ENCODE results near the gene HSD11B1L.
A peak's percentile ranks its signal among the peaks of the same experiment; 100 is the strongest.

Gene HSD11B1L

DNA sequence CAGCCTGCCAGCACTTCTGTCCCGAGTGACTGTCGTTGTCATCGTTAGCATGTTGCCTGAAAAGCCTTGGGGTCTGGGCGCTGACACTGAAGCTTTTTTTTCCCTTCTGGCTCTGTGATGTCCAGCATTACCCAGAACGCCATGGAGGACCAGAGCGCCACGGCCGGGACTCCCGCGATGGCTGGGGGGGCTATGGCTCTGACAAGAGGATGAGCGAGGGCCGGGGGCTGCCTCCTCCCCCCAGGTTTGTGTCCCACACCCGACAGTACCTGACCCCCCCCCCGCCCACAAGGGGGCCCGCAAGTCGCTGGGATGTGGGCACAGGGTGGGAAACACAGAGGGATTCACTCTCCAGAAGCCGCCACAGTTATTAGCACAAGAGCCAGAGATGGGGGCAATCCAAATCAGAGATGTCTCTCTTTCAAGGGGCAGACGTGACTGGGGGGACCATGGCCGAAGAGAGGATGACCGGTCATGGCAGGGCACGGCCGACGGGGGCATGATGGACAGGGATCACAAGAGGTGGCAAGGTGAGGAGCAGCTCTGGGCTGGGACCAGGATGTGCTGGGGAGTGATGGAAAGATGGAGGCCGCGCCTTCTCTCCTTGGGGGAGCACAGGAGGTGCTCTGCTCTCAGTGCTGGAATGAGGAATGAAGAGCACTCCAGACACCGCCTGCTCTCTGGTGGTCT is 13.8 kb upstream of the HSD11B1L start:
- DNase-seq (ENCODE audit: low read depth): no peak

DNA sequence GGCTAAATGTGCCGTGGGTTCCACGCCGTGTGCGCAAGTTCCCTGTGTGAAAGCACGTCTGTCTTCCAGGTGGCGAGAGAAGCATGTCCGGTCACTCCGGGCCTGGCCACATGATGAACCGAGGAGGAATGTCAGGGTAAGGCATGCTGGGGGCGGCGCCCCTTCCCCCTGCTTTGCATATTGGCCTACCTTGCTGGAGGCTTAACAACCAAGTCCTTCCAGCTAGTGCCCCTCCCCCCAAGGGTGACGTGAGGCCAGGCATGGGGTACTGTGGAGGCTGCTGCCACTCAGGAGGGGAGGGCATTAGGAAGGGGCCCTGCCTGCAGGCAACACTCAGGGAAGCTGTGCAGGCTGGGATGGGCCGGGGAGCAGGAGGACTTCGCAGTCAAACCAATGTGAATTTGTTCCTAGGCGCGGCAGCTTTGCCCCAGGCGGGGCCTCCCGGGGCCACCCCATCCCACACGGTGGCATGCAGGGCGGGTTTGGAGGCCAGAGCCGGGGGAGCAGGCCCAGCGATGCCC is 13.0 kb upstream of the HSD11B1L start:
- DNase-seq (ENCODE audit: low read depth): no peak

DNA sequence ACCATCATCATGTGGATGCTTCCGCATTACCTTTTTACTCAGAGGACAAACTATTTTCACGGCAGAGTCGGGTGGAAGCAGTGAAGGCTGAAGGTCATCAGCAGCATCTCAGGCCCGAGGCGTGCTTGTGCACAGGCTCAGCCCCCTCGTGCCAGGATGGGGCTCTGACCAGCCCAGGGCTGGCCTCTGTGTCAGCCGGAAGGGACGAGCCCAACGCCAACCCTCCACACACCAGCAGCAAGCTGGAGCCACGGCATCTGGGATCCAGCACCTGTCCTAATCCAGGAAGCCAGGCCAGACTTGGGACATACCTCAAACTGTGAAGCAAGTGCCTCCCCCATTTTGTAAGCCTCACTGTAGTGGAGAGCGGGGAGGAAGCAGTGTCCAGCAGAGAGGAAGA is 11.6 kb upstream of the HSD11B1L start:
- no peak for DNase-seq (ENCODE audit: low read depth)

DNA sequence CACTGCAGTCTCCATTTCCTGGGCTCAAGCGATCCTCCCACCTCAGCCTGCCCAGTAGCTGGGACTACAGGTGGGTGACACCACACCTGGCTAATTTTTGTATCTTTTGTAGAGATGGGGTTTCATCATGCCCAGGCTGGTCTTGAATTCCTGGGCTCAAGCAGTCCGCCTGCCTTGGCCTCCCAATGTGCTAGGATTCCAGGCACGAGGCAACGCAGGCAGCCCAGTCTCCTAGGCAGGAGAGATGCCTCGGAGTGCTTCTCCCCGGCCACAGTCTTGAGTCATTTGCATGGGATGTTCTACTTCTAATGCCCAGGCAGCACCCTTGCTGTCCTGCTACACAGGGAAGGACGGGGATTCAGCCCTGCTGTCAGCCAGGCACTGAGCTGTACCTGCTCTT is 9.2 kb upstream of the HSD11B1L start:
- DNase-seq (ENCODE audit: low read depth): no peak

DNA sequence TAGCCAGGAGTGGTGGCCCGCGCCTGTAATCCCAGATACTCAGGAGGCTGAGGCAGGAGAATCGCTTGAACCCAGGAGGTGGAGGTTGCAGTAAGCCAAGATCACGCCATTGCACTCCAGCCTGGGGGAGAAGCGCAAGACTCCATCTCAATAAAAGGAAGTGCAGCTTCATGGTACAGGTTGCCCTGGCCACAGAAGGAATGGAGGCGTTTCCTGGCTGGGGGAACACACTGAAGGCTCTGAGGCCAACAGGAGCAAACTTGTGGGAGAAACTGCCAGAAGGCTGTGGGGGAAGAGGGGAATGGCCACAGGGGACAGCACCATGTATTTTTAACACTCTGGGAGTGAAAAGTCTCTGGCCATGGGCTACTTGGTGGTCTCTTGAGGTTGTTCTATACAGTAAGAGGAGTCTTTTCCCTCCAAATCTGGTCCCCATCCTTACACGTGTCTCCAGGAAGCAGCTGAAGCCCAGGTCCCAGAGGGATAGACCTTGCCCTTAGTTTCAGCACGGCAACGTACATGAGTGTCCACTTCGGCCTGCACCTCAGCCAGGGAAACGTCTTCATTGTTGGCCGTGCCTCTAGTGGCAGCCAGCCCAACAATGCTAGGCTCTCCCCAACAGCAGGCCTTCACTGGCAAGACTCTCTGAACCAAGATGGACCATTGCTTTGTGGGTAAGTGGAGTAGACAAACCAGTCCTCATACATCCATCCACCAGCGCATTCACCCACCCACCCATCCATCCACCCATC is 7.9 kb upstream of the HSD11B1L start:
- no peak for DNase-seq (ENCODE audit: low read depth)

DNA sequence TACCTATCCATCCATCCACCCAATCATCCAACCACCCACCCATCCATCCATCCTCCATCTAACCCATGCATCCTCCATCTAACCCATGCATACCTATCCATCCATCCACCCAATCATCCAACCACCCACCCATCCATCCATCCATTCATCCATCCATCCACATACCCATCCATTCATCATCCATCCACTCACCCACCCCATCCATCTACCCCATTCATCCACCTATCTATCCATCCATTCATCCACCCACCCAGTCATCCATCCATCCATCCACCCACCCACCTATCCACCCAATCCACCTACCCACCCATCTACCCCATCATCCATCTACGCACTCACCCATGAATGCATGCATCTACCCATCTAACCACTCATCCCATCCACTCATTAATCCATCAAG is 7.1 kb upstream of the HSD11B1L start:
- no peak for DNase-seq (ENCODE audit: low read depth)

DNA sequence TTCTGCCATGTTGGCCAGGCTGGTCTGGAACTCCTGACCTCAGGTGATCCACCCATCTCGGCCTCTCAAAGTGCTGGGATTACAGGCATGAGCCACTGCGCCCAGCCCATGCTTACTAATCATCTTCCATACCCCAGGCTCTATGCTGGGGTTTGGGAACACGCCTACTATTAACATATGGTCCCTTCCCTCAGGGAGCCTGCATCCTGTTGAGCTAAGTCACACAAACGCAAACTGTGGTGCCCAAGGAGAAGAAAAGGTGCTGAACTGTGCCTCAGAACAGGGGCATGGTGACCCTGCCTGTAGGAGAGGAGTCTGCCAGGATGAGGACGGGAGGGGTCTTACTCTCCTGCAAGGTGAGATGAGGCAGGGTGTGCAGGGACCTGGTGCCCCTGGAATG is 6.1 kb upstream of the HSD11B1L start:
- DNase-seq (ENCODE audit: low read depth): no peak

DNA sequence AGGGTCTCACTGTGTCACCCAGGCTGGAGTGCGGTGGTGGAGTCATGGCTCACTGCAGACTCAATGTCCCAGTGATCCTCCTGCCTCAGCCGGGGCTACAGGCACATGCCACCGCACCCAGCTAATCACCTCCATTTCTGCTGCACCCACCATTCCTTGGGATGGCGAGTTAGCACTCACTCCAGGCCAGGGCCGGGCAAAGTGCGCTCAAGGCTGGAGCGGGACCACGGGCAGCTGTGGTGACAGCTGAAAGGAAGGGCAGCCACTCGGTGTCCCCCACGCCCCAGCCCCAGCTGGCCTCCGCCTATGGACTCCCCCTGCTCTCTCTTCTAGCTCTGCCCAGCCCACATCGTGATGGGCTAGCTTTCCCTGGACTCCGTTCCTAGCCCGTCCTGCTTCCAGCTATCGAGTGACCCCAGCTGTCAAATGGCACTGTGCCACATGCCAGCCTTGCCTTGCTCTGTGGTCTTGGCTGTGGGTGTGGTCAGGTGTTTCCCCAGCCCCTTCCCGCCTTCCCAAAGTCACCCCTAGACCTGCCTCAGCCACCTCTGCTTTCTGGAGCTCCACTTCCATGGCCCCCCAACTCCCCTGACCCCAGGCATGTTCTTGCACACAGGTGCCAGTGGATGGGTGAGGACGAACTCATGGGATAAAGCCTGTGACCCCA is 4.6 kb upstream of the HSD11B1L start:
- DNase-seq (ENCODE audit: low read depth): no peak

DNA sequence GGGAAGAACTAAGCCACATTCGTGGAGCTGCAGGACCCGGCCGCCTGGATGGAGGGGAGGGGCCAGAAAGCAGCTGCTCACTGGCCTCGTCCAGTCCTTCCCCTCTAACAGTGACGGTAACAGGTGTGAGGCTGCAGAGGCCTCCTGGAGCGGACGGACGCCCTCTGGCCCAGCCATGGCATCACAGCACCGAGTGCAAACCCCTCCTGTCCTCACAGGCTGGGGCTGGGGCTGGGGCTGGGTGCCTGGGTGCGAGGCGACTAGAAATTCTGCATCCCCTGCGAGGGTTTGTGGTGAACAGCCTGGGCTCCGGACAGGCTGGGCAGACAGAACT is 4.1 kb upstream of the HSD11B1L start:
- DNase-seq (ENCODE audit: low read depth): no peak

DNA sequence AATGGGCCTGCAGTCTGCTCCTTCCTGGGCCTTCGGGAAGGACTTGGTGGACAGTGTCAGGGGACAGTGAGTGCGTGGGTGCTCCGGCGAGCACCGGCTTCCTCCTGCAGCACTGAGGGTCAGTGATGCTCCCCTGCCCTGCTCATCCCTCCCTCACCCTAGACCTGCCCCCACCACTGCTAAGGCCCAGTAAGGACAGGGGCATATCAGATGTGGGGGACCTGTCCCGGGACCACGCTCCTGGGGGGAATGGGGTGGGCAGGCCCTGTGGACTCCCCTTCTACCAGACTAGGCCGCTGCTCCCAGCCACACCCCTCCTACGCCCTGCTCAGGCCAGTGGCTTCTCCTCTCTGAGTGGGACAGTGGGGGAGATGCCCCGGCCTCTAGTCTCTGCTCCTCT is 3.7 kb upstream of the HSD11B1L start:
- DNase-seq (ENCODE audit: low read depth): no peak

DNA sequence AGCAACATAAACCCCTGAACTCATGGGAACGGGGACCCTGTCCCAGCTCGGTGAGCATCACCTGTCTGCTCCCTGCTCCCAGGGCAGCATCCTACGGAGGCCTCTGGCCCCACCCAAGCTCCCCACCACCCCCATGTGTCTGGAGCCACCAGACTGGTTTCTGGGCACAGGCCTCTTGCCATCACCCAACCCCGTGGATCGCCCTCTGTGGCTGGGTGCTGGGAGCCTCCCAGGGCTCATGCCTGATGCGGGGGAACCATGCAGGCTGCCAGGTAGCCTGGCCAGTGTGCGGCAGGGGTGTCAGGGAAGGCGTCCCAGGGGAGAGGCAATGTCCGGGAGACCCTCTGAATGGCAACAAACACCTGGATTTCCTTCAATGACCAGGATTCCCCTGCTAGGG is 3.2 kb upstream of the HSD11B1L start:
- no peak for DNase-seq (ENCODE audit: low read depth)

DNA sequence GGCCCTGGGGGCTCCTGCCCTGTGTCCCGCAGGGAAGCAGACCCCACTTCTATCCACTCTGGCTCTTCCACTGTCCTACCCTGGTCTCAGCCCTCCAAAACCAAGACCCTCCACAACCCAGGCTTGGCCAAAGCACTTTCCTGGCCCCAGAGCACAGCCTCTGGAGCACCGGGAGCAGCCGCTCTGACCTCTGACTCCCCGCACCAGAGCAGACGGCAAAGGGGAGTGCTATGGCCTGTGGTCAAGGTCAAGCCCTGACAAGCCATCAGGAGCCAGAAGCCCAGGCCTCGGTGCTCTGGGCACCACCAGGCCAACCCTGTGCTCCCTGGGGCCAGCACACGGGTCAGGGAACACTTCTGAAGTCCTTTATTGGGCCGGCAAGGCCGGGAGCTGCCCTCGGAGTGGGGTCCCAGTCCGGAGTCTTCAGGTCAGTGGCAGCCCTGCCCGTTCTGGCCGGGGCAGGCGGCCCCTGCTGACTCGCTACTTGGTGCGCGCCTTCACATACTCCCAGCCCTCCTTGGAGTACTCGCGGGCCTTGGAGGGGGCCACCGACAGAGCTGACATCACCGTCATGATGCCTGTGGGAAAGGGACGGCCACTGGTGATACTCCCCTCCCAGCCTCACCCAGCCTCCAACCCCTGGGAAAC is 2.6 kb upstream of the HSD11B1L start:
- DNase-seq (ENCODE audit: low read depth): no peak

DNA sequence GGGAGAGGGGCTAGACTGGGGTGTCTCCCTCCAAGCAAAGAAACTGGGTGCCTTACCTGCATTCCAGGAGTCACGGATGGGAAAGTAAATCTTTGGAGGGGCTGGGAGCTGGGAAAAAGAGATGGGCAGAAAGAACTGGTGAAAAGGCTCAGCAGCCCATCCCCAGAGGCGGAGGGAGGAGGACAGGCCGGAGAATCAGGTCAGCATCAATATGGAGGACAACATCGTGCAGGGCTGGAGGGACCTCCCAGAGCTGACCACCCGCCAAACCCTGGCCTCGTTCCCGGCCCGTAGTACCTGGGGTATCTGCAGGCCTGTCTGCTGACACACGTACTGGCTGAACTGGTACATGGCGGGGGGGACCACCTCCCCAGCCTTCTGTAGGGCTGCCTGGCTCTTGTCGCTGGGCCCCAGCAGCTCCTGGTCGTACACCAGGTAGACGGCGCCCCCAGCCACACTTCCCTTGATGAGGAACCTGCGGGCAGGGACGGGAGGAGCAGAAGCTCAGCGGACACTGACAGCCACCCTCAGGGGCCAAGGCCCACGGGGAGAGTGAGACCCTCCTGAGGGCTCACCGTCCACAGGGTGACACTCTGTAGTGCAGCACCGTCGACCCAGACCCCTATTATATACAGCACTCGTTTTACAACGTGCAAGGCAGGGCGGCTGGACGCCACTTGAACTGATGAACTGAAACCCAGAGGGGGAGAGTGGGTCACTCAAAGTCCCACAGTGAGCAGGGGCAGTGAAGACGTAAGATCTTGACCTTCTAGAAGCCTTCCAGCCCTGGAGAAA is 1.3 kb upstream of the HSD11B1L start:
- DNase-seq (ENCODE audit: low read depth): no peak

DNA sequence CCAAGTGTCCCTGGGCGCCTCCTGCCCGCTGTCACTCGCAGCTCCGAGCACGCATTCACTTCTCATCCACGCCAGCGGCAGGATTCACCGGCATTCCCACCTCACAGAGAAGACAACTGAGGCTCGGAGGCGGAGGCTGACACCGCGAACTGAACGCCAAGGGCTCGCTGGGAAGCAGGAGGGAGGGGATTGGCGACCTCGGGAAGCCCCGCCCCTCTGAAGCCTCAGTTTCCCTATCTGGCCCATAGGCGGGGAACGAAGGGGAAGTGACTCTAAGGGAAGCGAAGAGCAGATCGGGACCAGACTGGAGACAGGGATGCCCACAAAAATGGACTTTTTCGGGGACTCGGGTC is 767 bp upstream of the HSD11B1L start:
- DNase-seq (ENCODE audit: low read depth): no peak

DNA sequence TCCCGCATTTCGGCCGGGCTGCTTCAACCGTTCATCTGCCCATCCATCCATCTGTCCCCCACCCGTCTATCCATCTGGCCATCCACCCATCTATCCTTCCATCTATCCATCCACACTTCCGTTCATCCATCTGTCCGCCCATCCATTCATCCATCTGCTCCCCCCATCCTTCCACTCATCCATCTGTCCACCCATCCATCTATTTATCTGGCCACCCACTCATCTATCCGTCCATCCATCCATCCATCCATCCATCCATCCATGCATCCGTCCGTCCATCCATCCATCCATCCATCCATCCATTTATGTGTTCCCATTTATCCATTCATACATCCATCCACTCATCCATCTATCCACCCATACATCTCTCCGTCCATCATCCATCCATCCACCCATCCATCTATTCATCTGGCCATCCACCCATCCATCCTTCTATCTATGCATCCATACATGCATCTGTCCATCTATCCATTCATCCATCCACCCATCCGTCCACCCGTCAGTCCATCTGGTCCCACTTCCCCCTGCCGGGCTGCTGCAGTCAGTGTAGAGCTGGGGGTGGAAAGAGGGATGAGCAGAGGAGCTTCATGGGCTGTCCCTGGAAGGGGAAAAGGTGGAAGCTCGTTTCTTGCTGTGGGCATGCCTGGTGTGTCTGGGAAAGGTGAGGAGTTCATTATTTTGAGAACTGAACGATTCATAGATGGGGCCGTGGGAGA is 722 bp downstream of the HSD11B1L start:
- no peak for DNase-seq (ENCODE audit: low read depth)

DNA sequence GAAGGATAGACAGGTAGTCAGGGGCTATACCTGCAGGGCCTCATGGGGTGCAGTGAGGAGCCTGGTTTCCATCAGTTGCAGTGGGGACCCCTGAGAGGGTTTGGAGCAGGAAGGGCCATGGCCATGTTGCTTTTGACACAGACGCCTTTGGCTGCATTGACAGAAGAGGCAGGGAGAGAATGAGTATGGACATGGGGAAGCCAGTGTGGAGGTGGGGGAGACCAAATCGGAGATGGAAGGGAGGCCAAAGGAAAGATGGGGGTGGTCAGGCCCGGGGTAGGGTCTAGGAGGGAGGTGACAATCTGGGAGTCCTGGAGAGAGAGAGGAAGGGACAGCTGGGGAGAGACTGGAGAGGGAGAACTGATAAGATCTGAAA is 1.3 kb downstream of the HSD11B1L start:
- no peak for DNase-seq (ENCODE audit: low read depth)

DNA sequence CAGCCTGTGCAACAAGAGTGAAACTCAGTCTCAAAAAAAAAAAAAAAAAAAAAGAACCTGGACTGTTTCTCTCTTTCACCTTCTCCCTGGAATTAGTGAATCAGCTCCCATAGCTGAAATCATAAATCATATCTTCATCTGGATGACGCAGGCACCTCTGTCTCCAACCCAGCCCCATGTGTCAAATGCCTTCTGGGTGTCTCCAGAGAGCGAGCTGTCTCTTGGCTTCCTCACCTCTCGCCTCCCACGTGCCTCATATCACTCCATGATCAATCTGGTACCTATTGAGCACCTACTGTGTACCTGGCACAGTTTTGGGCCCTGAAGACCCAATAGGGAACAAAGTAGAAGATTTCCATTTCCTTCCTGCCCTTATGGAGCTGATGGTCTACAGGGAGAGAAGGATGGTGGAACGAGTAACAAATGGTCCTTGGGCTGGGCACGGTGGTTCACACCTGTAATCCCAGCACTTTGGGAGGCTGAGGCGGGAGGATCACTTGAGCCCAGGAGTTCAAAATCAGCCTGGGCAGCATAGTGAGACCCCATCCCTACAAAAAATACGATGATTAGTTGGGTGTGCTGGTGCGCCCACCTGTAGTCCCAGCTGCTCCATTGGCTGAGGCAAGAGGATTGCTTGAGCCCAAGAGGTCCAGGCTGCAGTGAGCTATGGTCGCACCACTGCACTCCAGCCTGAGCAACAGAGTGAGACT is 2.5 kb downstream of the HSD11B1L start:
- DNase-seq (ENCODE audit: low read depth): no peak

DNA sequence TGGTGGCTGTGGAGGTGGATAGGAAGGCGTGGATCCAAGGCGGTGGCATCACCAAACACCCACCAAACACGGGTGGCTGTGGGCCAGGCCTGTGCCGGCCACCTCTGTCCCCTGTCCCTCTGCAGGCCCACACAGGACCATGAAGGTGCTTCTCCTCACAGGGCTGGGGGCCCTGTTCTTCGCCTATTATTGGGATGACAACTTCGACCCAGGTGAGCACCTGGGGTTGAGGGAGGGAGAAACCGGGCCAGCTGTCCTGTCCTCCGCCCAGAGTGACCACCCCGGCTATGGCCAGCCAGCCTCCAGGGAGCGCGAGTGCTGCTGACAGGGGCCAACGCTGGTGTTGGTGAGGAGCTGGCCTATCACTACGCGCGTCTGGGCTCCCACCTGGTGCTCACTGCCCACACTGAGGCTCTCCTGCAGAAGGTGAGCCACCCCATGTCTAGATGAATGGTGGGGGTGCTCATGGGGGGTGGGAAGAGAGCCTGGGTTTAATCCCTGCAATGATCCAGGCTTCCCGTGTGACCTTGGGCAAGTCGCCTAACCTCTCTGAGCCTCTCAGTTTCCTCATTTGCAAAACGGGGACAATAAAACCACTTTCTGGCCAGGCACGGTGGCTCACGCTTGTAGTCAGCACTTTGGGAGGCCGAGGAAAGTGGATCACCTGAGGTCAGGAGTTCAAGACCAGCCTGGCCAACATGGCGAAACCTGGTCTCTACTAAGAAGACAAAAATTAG is 4.0 kb downstream of the HSD11B1L start:
- DNase-seq (ENCODE audit: low read depth): no peak

DNA sequence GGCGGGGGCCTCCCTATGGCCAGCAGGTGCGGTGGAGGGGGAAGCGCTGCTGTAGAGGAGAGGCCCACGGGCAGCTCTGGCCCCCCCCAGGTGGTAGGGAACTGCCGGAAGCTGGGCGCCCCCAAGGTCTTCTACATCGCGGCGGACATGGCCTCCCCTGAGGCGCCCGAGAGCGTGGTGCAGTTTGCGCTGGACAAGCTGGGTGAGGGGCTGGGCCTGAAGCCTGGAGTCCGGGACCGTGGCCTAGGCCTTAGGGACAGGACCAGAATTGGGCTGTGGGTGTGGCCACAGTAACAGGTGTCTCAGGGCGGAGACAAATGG is 5.5 kb downstream of the HSD11B1L start:
- DNase-seq (ENCODE audit: low read depth): no peak

DNA sequence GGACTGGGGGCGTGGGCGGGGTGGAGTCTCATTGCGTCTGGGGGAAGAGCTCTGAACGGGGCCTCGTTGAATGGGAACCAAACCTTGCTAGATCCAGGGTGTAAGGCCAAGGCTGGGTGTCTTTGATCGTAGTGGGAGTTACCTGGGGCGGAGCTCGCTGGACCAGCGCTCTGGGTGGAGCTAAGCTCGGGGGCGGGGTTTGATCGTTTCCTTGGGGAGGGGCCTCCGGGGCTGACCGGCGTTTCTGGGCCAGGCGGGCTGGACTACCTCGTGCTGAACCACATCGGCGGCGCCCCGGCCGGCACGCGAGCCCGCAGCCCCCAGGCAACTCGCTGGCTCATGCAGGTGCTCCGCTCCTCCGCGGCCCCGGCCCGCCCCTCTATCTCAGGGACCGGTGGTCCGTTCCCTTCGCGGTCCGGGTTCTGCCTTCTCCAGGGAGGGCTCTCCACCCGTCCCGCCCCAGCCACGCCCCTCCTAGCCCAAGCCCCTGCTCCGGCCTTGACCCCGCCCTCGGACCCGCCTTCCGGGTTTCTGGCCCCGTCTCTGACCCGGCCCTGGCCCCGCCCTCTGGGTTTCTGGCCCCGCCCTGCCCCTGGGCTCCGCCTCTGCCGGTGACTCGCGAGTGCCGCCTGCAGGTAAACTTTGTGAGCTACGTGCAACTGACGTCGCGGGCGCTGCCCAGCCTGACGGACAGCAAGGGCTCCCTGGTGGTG is 6.0 kb downstream of the HSD11B1L start:
- peak; percentile 92 for DNase-seq (ENCODE audit: low read depth)

Measured in stimulated activated CD8-positive, alpha-beta memory T cell treated with anti-CD3 and anti-CD28 coated beads, Interleukin-15, amount 100 ng/mL, for 1 hour (primary cell).